GM19328 (cell line): Measurements from ENCODE around the gene SMYD3.

Source experiments
- ATAC-seq: cut with Tn5 transposase; IDR thresholded peaks from one replicate; pipeline ENCODE4 v1.9.1; 2021; ENCODE audit warnings: mild to moderate bottlenecking, moderate library complexity; ENCODE audit not compliant: unreplicated experiment

Gene SMYD3

GRCh38 chr1:246001142-246001836 lies 505.8 kb downstream of the SMYD3 start:
- no peak for ATAC-seq

DNA sequence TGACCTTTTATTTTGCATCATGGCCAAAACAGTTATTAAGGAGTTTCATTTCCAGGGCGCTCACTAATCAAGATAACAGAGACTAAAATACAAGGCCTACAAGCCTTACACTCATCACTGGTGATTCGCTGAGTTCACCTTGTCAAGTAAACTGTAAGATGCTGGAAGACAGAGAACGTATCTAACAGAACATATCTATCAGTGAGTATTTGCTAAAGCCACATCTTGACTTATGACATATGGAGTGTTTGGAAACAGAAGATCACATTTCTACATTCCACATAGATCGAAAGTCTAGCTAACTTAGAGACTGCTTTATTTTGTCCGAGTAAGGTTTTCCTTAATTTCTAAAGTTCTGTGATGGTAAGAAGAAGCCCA lies 506.5 kb downstream of the SMYD3 start:
- ATAC-seq = no peak

GRCh38 chr1:245999697-246000637 lies 507.1 kb downstream of the SMYD3 start:
- ATAC-seq = peak; percentile 87

- ATAC-seq = no peak
Observed at GRCh38 chr1:245997471-245998258, 509.4 kb downstream of the SMYD3 start.

GRCh38 chr1:245996811-245997210 lies 510.3 kb downstream of the SMYD3 start:
- no peak for ATAC-seq

DNA sequence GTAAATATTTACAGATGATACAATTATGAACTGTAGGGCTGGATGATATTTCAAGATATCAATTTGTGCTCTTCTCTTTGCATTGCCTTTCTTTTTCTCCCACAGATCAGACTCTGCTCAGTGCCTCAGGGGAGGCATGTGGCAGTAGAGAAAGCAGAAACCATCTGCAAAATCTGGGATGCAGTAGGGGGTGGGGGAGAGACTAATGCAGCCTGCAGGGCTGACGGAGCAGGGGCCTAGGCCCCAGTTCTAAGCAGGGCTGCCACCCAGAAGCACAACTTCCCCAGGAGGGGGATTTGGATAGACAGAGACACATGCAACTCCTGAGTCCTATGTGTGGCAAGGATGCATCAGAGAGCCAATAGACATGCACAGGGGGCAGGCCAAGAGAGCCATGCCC lies 511.6 kb downstream of the SMYD3 start:
- ATAC-seq = no peak

DNA sequence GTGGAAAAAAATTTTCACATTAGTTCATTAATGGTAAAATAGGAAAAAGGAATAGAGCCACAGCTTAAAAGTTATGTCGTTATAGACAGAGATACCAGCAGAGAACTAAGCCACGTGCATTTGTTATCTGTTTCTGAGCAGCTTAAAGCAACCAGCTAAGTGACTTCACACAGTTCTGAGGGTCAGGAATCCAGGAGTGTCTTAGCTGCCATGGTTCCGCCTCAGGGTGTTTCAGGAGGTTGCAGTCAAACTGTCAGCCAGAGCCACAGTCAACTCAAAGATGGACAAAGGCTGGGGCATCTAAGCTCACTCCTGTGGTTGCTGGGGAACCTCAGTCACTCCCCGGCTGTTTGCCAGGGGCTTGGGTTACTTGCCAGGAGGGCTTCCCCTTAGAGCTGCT lies 515.8 kb downstream of the SMYD3 start:
- no peak for ATAC-seq

GRCh38 chr1:245990315-245991022 lies 516.6 kb downstream of the SMYD3 start:
- no peak for ATAC-seq

GRCh38 chr1:245988393-245989078 lies 518.5 kb downstream of the SMYD3 start:
- ATAC-seq = no peak

DNA sequence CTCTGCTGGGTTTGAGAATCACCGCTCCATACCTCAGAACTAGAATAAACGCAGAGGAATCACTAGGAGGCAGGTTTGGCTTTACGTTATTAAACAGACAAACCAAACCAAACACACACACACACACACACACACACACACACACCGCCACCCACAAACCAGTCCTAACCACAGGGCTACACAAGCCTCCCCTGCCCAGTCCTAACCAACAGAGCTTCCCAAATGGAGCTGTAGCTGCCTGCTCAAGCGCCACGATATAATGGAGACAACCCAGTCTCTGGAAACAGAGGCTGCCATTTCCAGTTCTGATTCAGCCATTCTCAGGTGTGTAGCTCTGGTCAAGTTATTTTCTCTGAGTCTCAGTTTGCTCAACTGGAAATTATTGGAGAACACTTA lies 519.1 kb downstream of the SMYD3 start:
- ATAC-seq = no peak

GRCh38 chr1:245987577-245987976 lies 519.5 kb downstream of the SMYD3 start:
- no peak for ATAC-seq

DNA sequence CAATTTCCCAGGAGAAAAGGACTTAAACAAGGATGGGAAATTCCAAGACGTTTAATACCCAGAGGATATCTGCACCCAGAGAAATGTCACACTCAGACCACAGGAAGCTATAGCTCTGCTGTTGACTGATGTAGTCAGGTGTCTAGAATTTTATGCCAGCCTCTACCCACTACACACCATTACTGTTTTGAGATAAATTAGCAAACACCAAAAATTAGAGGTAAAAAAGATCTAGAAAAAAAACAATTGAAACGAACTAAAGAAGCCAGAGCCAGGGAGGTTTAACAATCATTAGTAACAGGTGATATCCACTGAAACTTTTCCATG lies 519.9 kb downstream of the SMYD3 start:
- ATAC-seq = no peak

DNA sequence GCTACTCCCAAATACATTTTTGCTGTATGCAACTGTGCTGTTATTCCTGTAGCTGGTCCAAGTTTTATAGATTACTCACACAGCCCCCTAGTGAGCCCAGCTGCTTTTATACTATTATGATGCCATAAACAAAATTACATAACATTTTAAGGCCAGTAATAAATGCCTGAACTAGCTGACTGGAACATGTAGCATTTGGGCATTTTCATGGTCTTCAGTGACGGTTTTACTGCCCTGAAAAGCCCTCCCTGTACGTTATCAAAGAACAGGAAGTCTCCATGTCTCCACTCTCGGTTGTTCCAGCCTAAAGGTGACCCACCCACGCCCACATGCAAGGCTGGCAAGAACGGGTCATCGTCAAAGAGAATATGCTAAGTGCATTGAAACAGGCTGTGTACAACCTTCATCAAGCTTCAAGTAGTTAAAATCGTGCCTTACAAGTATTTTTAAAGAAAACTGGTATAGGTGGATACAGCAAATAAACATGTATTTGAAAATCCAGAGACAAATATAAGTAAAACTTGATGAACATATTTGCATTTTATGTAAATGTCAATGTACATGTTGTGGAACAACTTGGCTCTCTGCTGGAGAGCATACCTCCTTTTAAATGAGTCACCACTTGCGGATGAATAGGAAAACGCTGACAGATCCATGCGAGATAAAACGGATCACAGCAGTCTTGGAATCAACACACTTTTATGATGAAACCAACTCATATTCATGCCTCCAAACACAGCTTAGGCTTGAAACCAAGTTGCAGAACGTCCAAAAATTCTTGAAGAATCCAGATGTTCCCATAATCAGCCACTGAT lies 520.5 kb downstream of the SMYD3 start:
- no peak for ATAC-seq

DNA sequence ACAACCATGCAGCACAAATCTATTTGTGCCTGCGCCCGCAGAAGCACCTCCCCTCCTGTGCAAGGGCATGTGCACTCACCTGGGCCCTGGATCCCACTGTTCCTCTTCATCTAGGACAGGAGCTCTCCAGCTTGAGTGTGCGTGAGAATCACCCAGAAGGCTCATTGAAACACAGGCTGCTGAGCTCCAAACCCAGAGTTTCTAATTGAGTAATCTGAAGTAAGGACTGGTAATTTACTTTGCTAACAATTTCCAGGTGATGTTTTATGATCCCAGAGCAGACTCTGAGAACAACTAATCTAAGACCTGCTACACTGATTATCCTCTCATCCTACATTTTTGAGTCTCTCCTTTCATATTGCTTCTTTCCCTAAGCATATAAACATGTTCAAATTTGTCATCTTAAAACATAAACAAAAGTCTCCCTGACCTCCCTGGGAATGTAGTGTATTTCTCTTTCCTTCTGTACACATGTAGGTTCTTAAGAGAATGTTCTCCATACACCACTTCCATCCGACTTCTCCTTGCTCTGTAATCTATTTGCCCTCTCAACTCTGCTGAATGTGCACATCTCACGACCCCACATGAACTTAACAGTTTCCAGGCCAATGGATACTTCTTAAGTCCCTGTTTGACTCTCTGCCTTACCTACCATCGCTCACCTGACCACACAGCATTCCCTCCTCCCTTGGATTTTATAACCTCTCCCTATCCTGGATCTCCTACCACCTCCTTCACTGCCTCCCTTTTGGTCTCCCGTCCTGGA lies 522.5 kb downstream of the SMYD3 start:
- no peak for ATAC-seq

DNA sequence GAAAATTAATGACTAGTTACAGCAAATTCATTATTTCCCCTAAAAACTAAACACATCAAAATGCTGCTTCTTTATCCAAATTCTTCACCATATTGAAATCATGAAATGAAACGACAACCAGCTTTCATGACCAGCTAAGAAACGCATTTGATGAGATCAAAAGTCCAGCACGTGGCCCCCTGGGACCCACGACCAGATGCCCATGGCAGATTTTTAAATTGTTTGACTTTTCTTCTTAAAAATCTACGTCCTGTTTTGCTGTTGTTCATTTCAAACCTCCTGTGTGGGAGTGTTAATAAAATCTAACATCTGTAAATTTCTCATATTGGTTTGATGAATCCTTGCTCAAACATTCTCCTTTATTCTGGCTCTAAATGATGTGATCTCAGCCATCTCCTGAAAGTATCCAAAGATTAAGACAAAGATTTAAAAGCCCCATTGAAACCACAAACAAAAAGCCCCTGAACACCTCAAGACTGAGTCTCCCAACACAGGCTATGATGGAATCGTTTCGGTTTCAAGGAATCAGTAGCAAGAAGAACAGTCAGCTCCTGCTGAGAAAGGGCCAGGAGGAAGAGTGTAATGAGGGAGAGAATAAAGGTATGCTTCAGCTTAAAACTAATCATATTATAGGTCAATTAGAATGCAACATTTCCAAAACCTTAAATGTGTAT lies 523.6 kb downstream of the SMYD3 start:
- ATAC-seq = no peak

DNA sequence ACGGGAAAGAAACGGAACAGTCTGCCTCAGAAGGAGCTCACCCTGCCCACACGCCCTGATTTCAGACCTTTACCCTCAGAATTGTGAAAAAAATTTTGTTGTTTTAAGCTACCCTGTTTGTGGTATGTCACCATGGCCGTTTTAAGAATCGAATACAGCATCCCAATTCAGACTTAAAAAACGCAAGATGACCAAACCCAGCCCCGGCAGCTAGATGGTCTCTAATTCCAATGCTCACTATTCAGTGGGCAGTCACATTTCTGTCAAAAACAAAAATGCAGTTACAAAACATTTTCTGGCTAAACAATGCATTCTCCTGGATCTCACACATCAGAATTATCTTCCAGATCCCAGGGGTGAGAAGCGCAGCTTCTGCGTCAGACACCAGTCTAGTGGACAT lies 527.5 kb downstream of the SMYD3 start:
- ATAC-seq = no peak

DNA sequence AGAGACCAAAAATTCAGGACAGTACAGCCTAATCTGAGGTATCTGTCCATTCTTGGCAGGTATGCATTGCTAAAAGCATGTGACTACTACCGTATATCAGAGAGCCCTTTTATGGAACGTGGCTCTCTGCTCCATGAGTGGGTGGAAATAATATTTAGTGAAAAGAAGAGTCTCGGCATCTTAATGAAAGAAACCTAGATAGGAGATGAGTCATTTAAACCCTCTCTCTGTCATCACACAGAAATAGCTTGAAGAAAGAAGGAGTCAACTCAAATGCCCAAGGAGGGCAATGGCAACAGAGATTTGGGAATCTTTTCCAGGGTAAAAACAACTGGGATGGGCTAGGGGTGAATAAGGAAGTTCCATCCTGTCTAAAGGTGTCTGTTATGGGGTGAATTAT lies 528.2 kb downstream of the SMYD3 start:
- ATAC-seq = no peak

- ATAC-seq = no peak
Observed at GRCh38 chr1:245972476-245972875, 534.6 kb downstream of the SMYD3 start.
